ENCODE measurements around the gene MBD4. TPM values are rescaled to one million over a fixed set of nuclear protein-coding genes. Genes with fewer than 3 reads are reported as not detected.
A peak's percentile ranks its signal among the peaks of the same experiment; 100 is the strongest.

MBD4 gene
- total RNA-seq, 4 donors from 2014 or later = 11.4 to 38.6 (median 18.8) TPM

DNA sequence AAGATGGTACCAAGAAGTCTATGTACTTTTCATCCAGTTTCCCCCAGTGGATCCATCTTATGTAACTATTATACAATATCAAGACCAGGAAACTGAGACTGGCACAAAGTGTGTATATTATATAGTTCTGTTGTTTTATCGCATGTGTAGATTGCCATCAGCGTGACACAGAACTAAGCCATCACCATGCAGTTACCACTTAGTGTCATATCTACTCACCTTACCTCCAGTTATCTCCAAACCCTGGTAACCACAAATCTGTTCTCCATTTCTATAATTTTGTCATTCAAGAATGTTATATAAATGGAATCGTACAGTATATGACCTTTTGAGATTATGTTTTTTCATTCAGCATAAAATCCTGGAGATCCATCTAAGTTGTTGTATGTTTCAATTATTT is 23.3 kb upstream of the MBD4 start:
- 82 to 100% methylated on average over 3 of the region's 3 CpGs for WGBS, 2 donors (ENCODE audit: low coverage in 1 of 2)
- TF ChIP-seq POLR2AphosphoS5 (IDR thresholded peaks at IDR 0.05) (no peak), POLR2A (IDR thresholded peaks at IDR 0.05) (no peak), EP300 (IDR thresholded peaks at IDR 0.05) (no peak)
- TF ChIP-seq, protein P1, sequence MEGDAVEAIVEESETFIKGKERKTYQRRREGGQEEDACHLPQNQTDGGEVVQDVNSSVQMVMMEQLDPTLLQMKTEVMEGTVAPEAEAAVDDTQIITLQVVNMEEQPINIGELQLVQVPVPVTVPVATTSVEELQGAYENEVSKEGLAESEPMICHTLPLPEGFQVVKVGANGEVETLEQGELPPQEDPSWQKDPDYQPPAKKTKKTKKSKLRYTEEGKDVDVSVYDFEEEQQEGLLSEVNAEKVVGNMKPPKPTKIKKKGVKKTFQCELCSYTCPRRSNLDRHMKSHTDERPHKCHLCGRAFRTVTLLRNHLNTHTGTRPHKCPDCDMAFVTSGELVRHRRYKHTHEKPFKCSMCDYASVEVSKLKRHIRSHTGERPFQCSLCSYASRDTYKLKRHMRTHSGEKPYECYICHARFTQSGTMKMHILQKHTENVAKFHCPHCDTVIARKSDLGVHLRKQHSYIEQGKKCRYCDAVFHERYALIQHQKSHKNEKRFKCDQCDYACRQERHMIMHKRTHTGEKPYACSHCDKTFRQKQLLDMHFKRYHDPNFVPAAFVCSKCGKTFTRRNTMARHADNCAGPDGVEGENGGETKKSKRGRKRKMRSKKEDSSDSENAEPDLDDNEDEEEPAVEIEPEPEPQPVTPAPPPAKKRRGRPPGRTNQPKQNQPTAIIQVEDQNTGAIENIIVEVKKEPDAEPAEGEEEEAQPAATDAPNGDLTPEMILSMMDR (IDR thresholded peaks at IDR 0.05) = no peak

DNA sequence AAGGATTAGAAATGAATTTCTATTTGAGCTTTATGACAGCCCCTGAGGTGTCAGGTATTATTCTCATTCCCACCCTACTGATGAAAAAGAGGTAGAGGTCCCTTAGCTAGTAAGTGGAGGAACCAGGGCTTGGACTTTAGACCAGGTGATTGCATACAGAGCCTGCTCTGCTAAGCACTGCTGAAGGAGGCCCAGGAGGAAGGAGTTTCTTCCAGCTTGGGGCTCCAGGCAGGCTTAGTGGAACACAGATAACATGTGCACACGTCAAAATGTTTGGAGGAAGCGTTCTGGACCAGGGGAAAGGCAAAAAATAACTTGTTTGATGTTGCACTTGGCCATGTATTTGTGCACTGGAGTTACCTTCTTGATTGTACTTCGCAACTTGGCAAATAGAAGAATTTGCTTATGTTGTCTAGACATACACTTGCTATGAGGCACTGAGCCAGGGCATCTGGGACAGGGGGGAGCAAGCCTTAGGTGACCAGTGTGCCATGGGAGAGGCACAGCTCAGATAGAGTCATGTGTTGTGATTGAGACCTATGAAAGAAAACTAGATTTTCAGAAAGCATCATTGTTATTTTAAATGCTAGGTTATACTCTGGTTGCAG is 22.7 kb upstream of the MBD4 start:
- H3K27ac ChIP-seq = peak overlapping the region in 1 of 4 donors; percentile 33
- no peak overlapping the region for H3K4me3 ChIP-seq
- peaks cover 2 to 71% of the 10 kb centered on the region in 2 donors for H3K36me3 ChIP-seq
- ATAC-seq = no peak
- TF ChIP-seq EP300 (IDR thresholded peaks at IDR 0.05) = no peak
- TF ChIP-seq POLR2A (IDR thresholded peaks at IDR 0.05) = no peak
- TF ChIP-seq, protein P1 (IDR thresholded peaks at IDR 0.05) = no peak
- TF ChIP-seq POLR2AphosphoS5 (IDR thresholded peaks at IDR 0.05) = no peak
- WGBS, 2 donors (ENCODE audit: low coverage in 1 of 2) = 76 to 96% methylated on average over 3 of the region's 3 CpGs
- H3K4me1 ChIP-seq = no peaks in the 10 kb centered on the region
- no peaks in the 10 kb centered on the region for H3K27me3 ChIP-seq
- H3K9me3 ChIP-seq = no peaks in the 10 kb centered on the region

More for the DNA sequence above, 23.3 kb upstream of the MBD4 start:
- Histone ChIP-seq H3K36me3 (peaks cover 2 to 71% of the 10 kb centered on the region in 2 donors), H3K27me3 (no peaks in the 10 kb centered on the region), H3K27ac (no peak overlapping the region), H3K4me3 (no peak overlapping the region), H3K9me3 (no peaks in the 10 kb centered on the region), H3K4me1 (no peaks in the 10 kb centered on the region)
- no peak for ATAC-seq

DNA sequence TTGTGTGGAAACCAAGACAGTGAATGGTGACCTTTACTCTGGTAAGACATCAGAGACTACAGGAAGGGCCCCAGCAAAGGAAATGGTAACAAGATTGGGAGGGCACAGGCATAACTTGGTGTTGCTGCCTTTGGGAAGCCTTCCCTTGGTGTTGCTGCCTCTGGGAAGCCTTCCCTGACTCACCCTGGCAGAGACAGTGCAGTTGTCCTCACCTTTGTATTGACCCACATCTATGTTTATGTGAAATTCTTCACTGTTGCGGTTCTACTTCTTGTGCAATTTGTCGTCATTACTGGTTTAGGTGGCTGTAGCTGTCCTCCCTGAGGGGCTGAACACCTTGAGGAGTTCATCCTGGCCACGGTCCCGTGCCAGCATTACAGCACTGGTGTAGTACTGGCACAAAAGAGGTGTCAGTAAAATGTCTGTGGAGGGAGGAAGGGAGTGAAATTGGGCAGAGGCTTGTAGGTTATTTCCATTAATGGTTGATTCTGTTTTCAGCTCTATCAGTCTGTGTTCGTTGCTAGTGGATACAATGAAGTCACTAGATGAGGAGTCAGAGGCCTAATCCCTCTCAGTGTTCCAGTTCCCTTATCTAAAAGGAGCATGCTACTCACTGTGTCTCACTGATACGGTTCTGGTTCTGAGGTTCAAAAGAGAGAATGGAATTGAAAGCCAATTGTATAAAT is 21.9 kb upstream of the MBD4 start:
- H3K9me3 ChIP-seq = no peaks in the 10 kb centered on the region
- ATAC-seq = no peak
- peaks cover 2 to 71% of the 10 kb centered on the region in 2 donors for H3K36me3 ChIP-seq
- H3K4me1 ChIP-seq = no peaks in the 10 kb centered on the region
- TF ChIP-seq POLR2A (IDR thresholded peaks at IDR 0.05) (no peak), POLR2AphosphoS5 (IDR thresholded peaks at IDR 0.05) (no peak), EP300 (IDR thresholded peaks at IDR 0.05) (no peak)
- TF ChIP-seq, protein P1 (IDR thresholded peaks at IDR 0.05) = no peak
- WGBS, 2 donors (ENCODE audit: low coverage in 1 of 2) = 46 to 53% methylated on average over 3 to 6 of the region's 6 CpGs
- no peak overlapping the region for H3K4me3 ChIP-seq
- H3K27ac ChIP-seq = peak overlapping the region in 2 of 4 donors; percentile 14 to 33
- no peaks in the 10 kb centered on the region for H3K27me3 ChIP-seq

DNA sequence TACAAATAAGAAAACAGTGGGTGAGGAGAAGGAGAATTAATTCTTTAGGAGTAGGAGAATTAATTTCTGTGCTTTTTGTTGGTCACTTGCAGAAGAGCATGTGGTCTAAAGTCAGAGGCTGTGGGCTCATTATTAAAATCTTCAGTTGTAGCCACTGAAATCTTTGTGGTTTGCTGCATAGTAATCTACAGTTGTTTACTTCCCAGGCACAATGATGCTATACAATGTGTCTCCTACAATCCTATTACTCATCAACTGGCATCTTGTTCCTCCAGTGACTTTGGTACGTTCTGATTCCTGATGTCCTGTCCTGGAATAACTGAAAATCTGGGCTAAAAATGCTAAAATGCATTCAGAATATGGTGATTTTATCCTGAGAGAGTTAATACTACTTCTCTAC is 21.3 kb upstream of the MBD4 start:
- no peak for ATAC-seq
- WGBS, 2 donors (ENCODE audit: low coverage in 1 of 2) = 60 to 82% methylated on average over 1 of the region's 1 CpG
- Histone ChIP-seq H3K4me3 (no peak overlapping the region), H3K9me3 (no peaks in the 10 kb centered on the region), H3K27me3 (no peaks in the 10 kb centered on the region), H3K36me3 (peaks cover 2 to 73% of the 10 kb centered on the region in 2 donors), H3K27ac (peak overlapping the region in 1 of 4 donors; percentile 33), H3K4me1 (no peaks in the 10 kb centered on the region)
- TF ChIP-seq POLR2AphosphoS5 (IDR thresholded peaks at IDR 0.05) (no peak), POLR2A (IDR thresholded peaks at IDR 0.05) (no peak), EP300 (IDR thresholded peaks at IDR 0.05) (no peak)
- TF ChIP-seq, protein P1 (IDR thresholded peaks at IDR 0.05) = no peak

DNA sequence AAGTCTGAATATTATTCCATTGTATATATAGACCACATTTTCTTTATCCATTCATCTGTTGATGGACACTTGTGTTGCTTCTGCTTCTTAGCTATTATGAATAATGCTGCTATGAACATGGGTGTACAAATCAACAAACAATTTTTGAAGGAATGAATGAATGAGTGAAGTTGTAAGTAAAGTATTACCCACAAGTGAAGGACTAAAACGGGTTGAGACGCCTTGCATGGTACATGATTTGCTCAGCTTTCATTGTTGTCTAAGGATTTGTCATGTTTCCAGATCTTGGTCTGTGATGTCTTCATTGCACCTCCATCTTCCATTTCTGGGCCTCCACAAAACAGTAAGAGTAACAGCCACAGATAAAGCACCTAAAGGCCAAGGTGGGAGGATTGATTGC is 20.8 kb upstream of the MBD4 start:
- H3K27me3 ChIP-seq = no peaks in the 10 kb centered on the region
- no peaks in the 10 kb centered on the region for H3K9me3 ChIP-seq
- WGBS, 2 donors (ENCODE audit: low coverage in 1 of 2) = 94 to 100% methylated on average over 2 of the region's 2 CpGs
- no peak for TF ChIP-seq POLR2AphosphoS5 (IDR thresholded peaks at IDR 0.05)
- TF ChIP-seq EP300 (IDR thresholded peaks at IDR 0.05) = no peak
- TF ChIP-seq, protein P1 (IDR thresholded peaks at IDR 0.05) = no peak
- TF ChIP-seq POLR2A (IDR thresholded peaks at IDR 0.05) = no peak
- peaks cover 2 to 75% of the 10 kb centered on the region in 2 donors for H3K36me3 ChIP-seq
- H3K4me1 ChIP-seq = no peaks in the 10 kb centered on the region
- H3K27ac ChIP-seq = no peak overlapping the region
- no peak overlapping the region for H3K4me3 ChIP-seq
- no peak for ATAC-seq
